Bronchial smooth muscle cell (primary cell): Measurements from ENCODE around the gene HMGXB4. TPM values are rescaled to one million over a fixed set of nuclear protein-coding genes. Genes with fewer than 3 reads are reported as not detected.

ENCODE experiments used
- total RNA-seq: library from RNA; depleted of rRNA; stranded (reverse); fragments of >200 nt; gene quantifications from 2 replicates; pipeline ENCODE4 v1.2.1, GENCODE V29; 2014

Gene HMGXB4, protein sequence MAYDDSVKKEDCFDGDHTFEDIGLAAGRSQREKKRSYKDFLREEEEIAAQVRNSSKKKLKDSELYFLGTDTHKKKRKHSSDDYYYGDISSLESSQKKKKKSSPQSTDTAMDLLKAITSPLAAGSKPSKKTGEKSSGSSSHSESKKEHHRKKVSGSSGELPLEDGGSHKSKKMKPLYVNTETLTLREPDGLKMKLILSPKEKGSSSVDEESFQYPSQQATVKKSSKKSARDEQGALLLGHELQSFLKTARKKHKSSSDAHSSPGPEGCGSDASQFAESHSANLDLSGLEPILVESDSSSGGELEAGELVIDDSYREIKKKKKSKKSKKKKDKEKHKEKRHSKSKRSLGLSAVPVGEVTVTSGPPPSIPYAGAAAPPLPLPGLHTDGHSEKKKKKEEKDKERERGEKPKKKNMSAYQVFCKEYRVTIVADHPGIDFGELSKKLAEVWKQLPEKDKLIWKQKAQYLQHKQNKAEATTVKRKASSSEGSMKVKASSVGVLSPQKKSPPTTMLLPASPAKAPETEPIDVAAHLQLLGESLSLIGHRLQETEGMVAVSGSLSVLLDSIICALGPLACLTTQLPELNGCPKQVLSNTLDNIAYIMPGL
- 9.2 and 13.4 TPM in 2 replicates for total RNA-seq

DNA sequence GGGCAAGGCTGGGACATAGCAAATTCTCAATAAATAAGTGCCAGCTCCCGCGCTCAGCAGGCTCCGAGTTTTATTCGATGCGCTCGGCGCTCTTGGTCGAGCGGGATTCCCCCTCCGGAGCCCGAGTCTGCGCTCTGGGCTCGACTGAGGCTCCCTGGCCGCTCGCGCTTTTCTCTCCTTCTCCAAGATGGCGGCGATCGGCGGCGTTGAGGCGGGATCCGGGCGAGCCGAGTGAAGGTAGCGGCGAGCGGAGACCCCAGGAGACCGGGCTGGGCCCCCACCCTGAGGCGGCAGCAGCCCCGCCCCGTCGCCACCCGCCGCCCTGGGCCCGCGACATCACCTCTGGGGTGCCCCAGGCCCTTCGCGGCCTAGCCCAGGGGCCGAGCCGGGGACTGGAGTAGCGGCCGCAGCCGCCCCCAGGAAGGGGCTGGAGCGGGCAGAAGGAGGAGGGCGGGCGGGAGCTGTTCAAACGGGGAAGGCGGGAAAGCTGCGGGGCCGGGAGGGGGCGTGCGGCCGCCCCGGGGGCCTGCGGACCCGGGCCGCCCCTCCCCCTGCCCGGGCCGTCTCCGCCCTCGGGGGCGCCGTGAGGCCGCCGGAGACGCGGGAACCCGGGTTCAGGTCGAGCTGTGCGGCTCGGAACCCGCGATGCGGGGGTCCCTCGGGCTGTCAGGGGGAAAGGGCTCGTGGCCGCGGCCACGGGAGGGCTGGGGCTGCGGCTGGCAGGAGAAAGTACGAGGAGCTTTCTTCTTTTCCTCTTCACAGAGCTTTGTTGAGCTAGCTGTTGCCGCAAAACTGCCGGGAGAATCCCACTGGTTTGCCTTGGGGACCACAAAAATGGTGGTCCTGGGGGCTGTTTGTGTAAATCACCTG is at the start of gene HMGXB4:
TSS of gene HMGXB4 (plus strand) at position 173 of the 870 bp plus-strand sequence. CDS start 4,898 bp downstream, outside the sequence.

DNA sequence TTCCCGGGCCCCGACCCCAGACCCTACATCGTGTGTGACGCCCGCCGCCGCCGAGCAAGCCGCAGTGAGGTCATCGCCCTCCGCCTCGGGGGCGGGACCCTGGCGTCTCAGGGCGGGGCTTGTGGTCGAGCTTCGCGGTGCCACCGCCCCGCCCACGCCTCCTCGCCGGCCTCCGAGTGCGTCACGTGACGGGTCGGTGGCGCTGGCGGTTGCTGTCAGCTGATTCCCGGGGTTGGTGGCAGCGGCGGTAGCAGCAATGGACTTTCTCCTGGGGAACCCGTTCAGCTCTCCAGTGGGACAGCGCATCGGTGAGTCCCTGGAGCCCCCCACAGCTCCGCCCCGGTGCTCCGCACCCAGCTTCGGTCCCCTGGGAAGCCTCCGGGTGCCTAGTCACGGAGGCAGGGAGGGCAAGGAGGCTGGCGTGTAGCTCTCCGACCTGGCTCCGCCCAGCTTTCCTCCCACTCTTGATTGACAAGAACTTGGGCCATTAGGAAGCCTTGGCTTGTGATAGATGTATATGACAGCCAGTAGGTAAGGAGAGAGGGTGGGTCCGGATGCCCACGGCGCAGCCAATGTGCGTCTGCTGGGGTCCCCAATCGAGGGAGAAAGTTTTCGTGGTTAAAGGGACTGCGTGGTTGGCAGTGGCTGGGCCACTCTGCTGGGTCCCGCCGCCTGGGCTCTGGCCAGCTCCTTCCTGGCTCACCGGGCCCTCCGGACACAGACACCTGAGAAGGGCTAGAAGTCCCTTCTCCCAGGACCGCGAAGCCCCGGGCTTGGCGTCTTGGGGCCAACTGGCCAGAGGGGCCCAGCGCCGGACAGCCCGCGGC is 42.6 kb downstream of the HMGXB4 start, which contains the start of gene TOM1:
TSS of gene TOM1 (plus strand) at position 222 of the 827 bp plus-strand sequence. CDS start at position 257, 35 bp downstream.

Other genes with a start within 250 kb of the HMGXB4 start
- not detected in 2 replicates for gene ISX, start 191.3 kb upstream of the HMGXB4 start, total RNA-seq
- gene TOM1, start 42.4 kb downstream of the HMGXB4 start, total RNA-seq, result 24.7 and 33.0 TPM in 2 replicates
- 202 and 240 TPM in 2 replicates for gene HMOX1, start 123.6 kb downstream of the HMGXB4 start, total RNA-seq
- 11.4 and 13.4 TPM in 2 replicates for gene MCM5, start 142.6 kb downstream of the HMGXB4 start, total RNA-seq